ENCODE results near the gene NTRK2.

DNA sequence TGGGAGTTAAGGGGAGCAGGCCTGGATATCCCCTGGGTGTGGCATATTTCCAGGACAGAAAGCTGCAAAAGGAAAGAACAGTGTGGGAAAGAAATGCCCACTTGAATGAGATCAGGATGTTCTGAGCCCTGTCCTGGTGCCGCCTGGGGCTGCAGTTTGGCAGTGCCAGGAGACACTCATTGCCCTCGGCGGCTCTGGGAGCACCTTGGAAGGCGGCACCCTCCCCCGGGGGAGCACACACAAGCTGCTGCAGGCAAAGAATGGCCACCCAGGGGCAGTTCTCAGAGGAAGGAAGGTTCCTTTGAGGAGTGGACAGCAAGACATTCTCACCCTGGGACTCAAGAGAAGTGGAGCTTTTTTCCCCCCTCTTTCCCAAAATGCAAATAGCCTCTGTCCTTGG lies 305.3 kb downstream of the NTRK2 start:
- TF ChIP-seq CTCF (IDR thresholded peaks at IDR 0.05; ENCODE audit: low read length) = no peak
- TF ChIP-seq EZH2 (IDR thresholded peaks at IDR 0.05; ENCODE audit: borderline replicate concordance, low read length) = no peak
